ENCODE results near the gene ARHGAP15.

Gene ARHGAP15

DNA sequence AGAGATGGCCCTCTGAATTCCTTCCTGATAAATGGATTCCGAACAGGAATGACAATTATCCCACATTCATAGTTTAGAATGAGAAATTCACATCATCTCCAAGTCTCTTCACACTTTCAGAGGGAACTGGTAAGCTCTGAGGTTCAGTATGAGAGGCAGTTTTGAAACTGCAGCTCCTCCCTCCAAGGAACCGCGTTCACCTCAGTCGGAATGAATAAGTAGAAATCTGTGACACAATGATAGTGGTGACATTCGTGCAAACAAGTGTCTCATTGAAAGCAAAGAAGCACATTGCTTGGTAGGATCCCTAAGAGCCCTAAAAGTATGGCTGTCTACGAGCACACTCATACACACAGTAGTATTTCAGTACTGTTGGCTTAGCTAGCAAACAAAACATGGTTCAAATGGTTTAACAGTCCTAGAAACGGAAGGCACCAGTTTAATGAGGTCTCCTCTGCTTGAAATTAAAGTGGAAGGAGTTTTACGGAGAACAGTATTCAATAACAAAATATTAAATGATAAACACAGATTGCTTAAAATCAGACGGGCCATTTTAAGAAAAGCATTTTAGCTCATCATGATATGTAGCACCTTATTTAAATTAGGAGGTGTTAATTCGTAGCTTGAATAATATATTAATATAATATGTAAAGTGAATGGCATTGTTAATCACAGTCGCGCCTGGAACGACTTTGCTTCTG is 225.0 kb downstream of the ARHGAP15 start:
- no peak for DNase-seq

- peak; percentile 51 for DNase-seq
Measured at GRCh38 chr2:143355870-143356269, 226.7 kb downstream of the ARHGAP15 start.

DNA sequence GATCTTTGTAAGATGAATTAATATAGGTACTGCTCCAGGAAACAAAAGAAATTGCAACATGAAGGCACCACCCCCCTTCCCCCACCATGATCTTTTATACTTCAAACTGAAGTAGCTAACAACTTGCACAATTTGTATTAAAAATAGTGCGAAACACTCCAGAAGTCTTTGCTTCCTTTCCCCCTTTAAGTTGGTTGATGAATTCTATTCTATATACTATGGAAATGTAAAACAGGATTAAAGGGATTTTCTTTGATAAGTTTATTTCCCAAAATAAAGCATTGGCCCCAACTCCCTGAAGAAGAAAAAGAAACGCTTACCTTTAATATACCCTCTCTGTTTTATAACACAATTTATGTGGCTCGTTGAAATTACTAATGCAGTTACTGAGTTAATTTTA is 227.1 kb downstream of the ARHGAP15 start:
- no peak for DNase-seq

DNA sequence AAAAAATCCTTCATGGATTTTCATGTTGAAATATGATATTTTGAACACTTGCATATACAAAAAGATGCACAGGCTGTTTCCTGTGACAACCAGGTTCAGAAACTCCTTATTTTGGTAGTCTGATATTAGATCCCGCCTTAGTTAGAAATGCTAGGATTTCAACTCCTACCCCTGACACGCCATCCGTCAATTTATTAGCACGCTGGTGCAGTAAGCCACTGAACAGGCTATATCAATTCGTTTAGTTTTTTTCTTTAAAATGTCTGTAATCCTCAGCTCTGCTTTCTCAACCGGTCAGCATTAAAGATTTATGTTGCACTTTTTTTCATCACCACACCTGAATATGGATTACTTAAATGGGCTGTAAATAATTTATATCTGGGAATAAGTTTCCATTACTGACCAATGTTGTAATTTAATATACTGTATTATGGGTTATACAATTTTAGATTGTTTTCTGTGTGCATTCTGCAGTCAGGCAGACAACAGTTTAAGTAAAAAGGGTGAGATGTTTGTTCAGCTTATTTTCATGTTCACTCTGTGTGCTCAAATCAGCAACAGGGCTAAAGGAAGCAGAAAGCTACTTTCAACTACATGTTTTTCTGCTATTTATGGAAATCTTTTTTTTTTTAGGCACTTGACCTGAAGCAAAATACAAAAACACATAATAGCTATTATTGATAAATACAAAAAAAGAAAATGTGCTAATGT is 227.7 kb downstream of the ARHGAP15 start:
- no peak for DNase-seq

- no peak for DNase-seq
Measured at GRCh38 chr2:143357966-143358365, 228.7 kb downstream of the ARHGAP15 start.

- no peak for DNase-seq
Measured at GRCh38 chr2:143361346-143361745, 232.1 kb downstream of the ARHGAP15 start.

DNA sequence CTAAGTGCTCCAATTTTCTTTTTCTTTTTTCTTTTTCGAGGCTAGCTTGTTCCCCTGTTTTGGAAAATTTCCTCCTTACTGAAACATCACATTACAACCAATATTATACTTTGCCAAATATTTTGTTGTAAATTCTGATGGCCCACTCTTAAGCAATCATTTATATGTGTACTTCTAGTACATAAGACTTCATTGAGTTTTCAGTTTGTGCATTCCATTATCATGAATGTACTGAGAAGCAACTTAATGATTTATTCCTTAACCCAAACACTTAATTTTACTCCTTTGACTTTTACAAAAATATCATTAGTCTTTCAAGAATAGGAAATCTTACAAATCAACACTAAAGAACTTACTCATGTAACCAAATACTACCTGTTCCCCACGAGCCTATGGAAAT is 242.4 kb downstream of the ARHGAP15 start:
- no peak for DNase-seq

GRCh38 chr2:143375384-143375880 is 246.2 kb downstream of the ARHGAP15 start:
- DNase-seq: no peak

DNA sequence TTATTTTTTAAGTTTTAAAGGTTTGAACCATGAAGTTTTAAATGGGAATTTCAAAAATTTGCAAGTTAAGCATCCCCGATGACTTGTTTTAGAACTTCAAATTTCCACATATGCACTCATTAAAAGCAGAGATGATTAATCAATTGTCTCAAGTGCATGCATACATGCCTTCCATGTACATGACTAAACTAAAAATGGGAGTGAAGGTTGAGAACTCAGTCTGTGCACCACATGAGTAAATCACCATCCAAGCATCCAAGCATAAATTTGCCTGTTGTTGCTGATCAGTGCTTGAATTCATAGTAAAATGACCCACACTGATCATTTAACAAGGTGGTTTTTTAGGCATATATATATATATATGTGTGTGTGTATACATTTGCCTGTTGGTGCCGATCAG is 249.8 kb downstream of the ARHGAP15 start:
- DNase-seq: no peak

DNA sequence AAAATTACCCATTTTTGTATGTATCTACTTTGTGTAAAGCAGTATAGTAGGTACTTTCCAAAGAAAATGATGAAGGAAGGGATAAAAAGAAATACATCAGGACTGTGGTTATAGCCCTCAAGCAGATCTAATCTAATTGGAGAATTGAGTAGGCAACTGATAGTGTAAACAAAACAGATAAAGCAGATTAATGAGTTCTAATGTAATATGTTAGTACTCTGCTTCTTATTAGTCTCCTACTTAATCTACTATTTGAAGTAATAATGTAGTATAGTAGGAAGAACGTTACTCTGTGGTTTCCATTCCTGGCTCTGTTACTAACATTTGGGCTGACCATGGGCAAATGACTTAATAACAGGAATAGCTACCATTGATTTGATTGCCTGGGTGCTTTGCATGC is 250.7 kb downstream of the ARHGAP15 start:
- no peak for DNase-seq

GRCh38 chr2:143382573-143382972 is 253.4 kb downstream of the ARHGAP15 start:
- no peak for DNase-seq

GRCh38 chr2:143383016-143383415 is 253.8 kb downstream of the ARHGAP15 start:
- DNase-seq: no peak

DNA sequence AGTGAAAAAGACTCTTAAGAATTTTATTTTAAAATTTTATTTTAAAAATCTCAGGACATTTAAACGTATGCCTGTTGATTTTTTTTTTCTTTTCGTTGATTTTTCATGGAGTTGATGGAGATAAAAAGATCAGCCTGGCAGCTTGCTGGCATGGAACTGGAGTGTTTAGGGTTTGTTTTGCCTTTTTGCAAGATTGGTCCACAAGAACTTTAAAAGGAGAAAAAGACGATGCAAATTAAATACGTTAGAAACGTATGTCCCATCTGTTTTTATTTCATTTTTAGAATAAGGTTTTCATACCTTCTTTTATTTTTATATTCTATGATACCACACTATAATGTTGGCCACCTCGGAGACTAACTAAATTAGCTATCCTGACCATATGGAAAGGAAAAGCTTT is 254.9 kb downstream of the ARHGAP15 start:
- no peak for DNase-seq

- no peak for DNase-seq
Measured at GRCh38 chr2:143390171-143390570, 261.0 kb downstream of the ARHGAP15 start.

DNA sequence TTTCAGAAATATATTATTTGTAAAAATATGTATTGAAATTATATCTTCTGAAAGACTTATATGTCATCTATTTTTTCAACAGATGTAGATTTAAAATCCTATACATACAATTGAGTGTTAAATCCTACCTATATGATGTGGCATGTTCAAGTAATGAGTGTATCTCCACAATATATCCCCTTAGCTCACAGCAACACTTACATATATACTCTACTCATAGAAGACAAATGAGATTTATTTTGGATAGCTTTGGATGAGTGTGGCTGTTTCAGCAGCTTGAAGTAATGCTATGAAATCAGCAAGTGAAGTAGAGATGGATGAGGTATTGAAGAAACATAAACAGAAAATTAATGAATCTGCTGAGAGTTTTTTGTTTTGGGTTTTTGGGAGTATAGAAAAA is 263.1 kb downstream of the ARHGAP15 start:
- no peak for DNase-seq

DNA sequence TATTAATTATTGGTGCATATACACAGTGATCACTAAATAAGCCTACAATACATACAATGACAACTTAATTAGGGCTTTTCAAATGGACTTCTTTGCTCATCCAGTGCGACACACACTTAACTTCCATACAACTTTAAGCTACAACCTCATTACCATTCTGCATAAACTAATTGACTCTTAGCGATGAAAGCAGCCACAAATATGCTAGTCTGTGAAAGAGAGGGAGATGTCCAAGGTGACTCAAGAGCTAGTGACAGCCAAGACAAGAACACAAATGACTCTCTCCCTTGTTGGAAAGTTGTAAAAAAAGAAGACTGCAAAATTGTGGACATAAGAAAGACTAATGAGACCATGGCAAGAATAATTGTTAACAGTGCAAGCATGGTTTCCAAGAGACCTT is 264.8 kb downstream of the ARHGAP15 start:
- no peak for DNase-seq

DNA sequence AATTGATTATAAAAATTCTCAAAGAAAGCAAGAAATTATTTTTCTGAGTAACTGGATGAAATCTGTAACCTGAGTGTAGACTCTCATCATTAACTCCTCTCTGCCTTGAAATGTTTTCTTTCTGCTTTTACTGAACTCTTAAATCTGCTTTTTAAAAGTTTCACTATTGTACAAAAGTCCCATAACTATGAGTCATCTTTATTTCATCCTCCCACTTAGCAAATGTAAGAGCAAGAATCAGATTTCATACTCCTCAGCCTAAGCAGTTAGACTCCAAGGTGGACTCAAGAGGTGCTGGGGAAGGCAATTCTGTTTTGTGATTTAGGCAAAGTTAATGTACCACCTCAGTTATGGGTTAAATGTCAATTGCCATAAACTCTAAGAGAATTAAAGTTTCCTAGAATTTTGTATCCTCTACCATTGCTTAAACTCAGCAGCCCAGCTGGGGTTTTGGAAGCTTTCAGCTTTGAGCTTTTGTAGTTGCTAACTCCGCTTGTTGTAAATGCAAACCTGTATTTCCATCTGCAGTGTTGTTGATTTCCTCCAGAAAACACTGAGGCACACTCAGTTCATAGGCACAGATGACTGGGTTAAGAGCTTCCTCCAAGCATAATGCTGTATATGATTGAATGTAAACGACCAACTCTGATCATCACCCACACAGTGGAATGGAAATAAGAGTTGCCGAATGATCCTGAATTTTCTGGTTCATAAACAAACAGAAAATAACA is 268.8 kb downstream of the ARHGAP15 start:
- no peak for DNase-seq

GRCh38 chr2:143398781-143399180 is 269.6 kb downstream of the ARHGAP15 start:
- no peak for DNase-seq

DNA sequence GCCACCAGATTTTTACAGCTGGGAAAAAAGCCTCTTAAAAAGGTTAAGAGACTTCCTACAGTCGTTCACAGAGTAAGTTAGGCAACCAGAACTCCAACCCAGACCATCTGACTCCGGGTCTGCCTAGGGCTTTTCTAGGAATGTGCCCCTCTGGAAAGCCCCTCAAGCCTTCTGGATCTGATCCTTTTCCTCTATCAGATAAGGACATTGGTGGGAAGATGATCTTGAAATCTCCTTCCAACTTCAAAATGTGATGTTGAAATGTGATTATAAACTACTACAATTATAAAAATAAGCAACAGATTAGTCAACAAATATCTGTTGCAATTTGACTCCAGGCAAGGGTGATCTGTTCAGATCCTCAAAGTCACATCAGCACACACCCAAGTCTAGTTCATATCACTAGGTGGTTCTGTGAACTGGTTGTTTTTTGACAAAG is 270.4 kb downstream of the ARHGAP15 start:
- DNase-seq: no peak

- no peak for DNase-seq
Measured at GRCh38 chr2:143401861-143402260, 272.6 kb downstream of the ARHGAP15 start.

DNA sequence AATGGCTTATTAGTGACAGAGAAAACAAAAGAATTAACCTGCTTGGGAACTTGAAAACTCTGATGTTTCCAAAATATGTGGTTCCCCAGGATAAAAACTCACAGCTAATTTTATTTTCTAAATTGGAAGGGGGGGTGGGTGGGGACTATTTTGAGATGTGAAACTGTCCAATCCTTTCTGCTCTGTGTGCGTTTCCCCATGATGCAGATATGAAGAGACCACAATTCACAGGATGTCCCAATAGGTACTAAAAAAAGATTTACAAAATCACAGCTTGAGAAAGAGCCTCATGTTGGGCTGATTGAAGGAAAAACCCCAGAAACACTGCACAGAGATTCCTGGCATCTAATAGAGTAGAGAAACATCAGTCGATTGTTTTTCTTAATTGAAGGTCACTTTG is 273.2 kb downstream of the ARHGAP15 start:
- DNase-seq: no peak

GRCh38 chr2:143410082-143410897 is 281.1 kb downstream of the ARHGAP15 start:
- no peak for DNase-seq

DNA sequence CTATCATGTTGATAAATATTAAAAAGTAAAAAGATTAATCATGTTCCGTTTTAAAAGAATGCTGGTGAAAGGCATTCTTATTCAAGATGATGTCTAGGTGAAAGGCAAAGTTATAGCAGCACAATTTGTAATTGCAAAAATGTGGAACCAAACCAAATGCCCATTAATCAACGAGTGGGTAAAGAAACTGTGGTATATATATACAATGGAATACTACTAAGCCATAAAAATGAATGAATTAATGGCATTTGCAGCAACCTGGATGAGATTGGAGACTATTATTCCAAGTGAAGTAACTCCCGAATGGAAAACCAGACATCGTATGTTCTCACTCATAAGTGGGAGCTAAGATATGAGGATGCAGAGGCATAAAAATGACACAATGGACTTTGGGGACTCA is 286.4 kb downstream of the ARHGAP15 start:
- no peak for DNase-seq
